Bronchial epithelial cell (primary cell): ENCODE results near the gene FANK1. TPM values are rescaled to one million over a fixed set of nuclear protein-coding genes. Genes with fewer than 3 reads are reported as not detected.

ENCODE experiments used
- DNase-seq: peaks from one replicate; pipeline ENCODE4 v3.0.0-alpha.2; 2010; ENCODE audit warnings: low read depth
- FAIRE-seq: peaks from 2 replicates; lab custom pipeline; 2011; peaks lifted over from hg19 to GRCh38; lab: Jason Lieb, UNC
- H3K27me3 ChIP-seq: 2 replicates; pipeline ENCODE4 v1.5.1; 2011; ENCODE audit warnings: low read length; ENCODE audit not compliant: control insufficient read depth, insufficient read depth
- H3K36me3 ChIP-seq: 2 replicates; pipeline ENCODE4 v1.5.1; 2011; ENCODE audit warnings: low read length; ENCODE audit not compliant: control insufficient read depth, insufficient read depth
- H3K4me3 ChIP-seq: 2 replicates; pipeline ENCODE4 v1.5.1; 2011; ENCODE audit warnings: mild to moderate bottlenecking, low read depth, low read length, control low read depth
- total RNA-seq: library from RNA; depleted of rRNA; stranded (reverse); fragments of >200 nt; gene quantifications from 2 replicates; pipeline ENCODE4 v1.2.1, GENCODE V29; 2014
- TF ChIP-seq, protein P1 (sequence below): IDR thresholded peaks from 2 replicates; pipeline ENCODE4 v1.5.1; 2011; ENCODE audit warnings: mild to moderate bottlenecking, moderate library complexity, low read length, control low read depth, inconsistent platforms; ENCODE audit not compliant: insufficient read depth, severe bottlenecking

FANK1 gene
- total RNA-seq, 1 donor from 2014 or later, result 2.1 TPM

- TF ChIP-seq, protein P1, sequence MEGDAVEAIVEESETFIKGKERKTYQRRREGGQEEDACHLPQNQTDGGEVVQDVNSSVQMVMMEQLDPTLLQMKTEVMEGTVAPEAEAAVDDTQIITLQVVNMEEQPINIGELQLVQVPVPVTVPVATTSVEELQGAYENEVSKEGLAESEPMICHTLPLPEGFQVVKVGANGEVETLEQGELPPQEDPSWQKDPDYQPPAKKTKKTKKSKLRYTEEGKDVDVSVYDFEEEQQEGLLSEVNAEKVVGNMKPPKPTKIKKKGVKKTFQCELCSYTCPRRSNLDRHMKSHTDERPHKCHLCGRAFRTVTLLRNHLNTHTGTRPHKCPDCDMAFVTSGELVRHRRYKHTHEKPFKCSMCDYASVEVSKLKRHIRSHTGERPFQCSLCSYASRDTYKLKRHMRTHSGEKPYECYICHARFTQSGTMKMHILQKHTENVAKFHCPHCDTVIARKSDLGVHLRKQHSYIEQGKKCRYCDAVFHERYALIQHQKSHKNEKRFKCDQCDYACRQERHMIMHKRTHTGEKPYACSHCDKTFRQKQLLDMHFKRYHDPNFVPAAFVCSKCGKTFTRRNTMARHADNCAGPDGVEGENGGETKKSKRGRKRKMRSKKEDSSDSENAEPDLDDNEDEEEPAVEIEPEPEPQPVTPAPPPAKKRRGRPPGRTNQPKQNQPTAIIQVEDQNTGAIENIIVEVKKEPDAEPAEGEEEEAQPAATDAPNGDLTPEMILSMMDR, result no peak
- FAIRE-seq (peak; percentile 50), DNase-seq (peak; percentile 91)
- Histone ChIP-seq H3K27me3 (no peaks in the 10 kb centered on the region), H3K4me3 (no peak overlapping the region), H3K36me3 (no peaks in the 10 kb centered on the region)
These were observed 117.3 kb downstream of the FANK1 start for GRCh38 chr10:126013489-126014281.

DNA sequence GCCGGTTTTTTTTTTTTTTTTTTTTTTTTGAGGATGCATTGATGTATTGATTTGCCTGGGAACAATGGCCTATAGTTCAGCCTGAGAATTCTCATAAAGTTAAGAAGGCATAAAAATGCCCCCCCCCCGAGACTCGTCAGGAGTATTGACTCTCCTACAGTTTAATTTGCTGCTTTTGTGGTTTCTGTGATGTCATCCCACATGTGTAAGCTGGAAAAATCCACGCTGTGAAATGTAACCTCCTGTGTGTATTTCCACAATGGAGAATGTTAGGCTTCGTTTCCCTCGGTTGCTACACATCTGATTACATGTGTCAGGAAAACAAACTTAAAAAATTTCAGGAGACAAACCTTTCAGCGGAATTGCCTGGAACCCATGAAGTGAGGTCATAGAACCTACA lies 117.9 kb downstream of the FANK1 start:
- no peaks in the 10 kb centered on the region for H3K36me3 ChIP-seq
- peak; percentile 56 for DNase-seq
- H3K27me3 ChIP-seq, result no peaks in the 10 kb centered on the region
- no peak overlapping the region for H3K4me3 ChIP-seq
- TF ChIP-seq, protein P1, result no peak
- no peak for FAIRE-seq

DNA sequence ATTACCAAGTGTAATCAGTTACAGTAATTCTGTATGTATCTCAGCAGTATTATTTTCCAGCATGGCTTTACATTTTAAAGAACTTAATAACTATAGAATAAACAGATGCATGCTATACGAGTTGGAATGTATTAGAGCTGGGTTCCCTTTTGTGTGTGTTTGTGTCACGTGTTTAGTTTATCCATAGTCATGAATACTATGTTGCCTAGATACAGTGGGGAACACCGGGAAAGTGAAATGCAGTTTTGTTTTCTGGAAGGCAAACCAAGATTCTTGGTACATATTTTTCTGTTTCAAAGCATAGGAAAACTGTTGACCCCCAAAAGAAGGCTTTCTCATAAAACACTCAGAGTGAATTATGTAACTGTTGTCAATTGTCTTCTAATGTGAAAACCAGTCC lies 119.0 kb downstream of the FANK1 start:
- Histone ChIP-seq H3K27me3 (no peaks in the 10 kb centered on the region), H3K4me3 (no peak overlapping the region), H3K36me3 (no peaks in the 10 kb centered on the region)
- TF ChIP-seq, protein P1, result no peak
- DNase-seq, result no peak
- FAIRE-seq, result no peak

DNA sequence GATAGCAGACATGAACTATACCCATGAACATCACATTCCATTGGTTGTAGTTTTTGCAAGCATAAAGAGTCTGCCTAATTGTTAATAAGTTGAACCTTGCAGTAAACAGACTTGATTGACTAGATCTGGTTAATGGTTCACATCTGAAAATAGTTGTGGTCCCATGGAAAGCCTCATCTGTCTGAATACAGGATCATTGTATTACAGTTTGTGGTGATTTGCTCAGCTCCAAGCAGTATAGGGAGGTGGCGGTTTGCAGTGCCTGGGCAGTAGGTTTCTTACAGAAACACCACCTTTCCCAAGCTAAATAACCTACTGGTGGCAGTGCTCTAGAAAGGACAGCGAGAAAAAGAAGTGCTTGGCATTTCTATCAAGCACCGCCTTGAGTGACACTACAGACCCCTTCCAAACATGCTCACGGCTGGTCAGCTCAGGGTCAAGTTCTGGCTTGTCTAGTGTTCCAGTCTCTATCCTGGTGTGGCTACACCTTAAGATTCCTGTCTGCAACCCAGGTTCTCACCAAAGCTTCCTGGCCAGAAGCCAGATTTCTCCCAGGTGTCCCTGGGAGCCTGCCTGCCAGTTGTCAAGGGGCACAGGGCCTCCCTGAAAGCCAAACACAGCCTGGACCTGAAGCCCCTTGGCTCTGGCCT lies 119.9 kb downstream of the FANK1 start:
- DNase-seq (peak; percentile 62), FAIRE-seq (no peak)
- Histone ChIP-seq H3K36me3 (no peaks in the 10 kb centered on the region), H3K4me3 (no peak overlapping the region), H3K27me3 (no peaks in the 10 kb centered on the region)
- TF ChIP-seq, protein P1, result no peak

GRCh38 chr10:126016882-126017281 lies 120.5 kb downstream of the FANK1 start:
- Histone ChIP-seq H3K27me3 (no peaks in the 10 kb centered on the region), H3K36me3 (no peaks in the 10 kb centered on the region), H3K4me3 (no peak overlapping the region)
- TF ChIP-seq, protein P1, result no peak
- DNase-seq, result no peak
- no peak for FAIRE-seq
